A549 (cell line): ENCODE measurements around the gene BCL2.

Experiments used
- CHD2 ChIP-seq: fragments of 150-350 bp; IDR thresholded peaks from 2 replicates; pipeline ENCODE4 v1.6.1; 2014; ENCODE audit warnings: low read length; ENCODE audit not compliant: partially characterized antibody
- CTCF ChIP-seq: fragments of >200 bp; sonication (Bioruptor Twin); formaldehyde crosslinking; IDR thresholded peaks from 3 replicates; pipeline ENCODE4 v1.5.1; 2016
- EP300 ChIP-seq, 2 experiments: fragments of >200 bp; sonication (Bioruptor Twin); formaldehyde crosslinking; IDR thresholded peaks; 2 replicates in 1 of 2; 3 replicates in 1 of 2; pipeline ENCODE4 v1.6.1; 2016 to 2017
- HDAC2 ChIP-seq: fragments of 200-600 bp; sonication (generic); IDR thresholded peaks from 2 replicates; pipeline ENCODE4 v1.6.1; 2016
- JUN ChIP-seq, 2 experiments: fragments of >200 bp; sonication (Bioruptor Twin); formaldehyde crosslinking; IDR thresholded peaks; 2 replicates in 1 of 2; 3 replicates in 1 of 2; pipeline ENCODE4 v1.6.1; 2016 to 2017
- MAX ChIP-seq: IDR thresholded peaks from 2 replicates; pipeline ENCODE4 v1.6.1; 2012
- NPAS2 ChIP-seq: fragments of 250-450 bp; sonication (Bioruptor Pico); IDR thresholded peaks from 2 replicates; pipeline ENCODE4 v1.8.0; 2022; ENCODE audit warnings: mild to moderate bottlenecking, moderate library complexity, borderline replicate concordance
- POLR2A ChIP-seq: IDR thresholded peaks from 2 replicates; pipeline ENCODE4 v1.6.1; 2012; ENCODE audit warnings: mild to moderate bottlenecking, low read length
- POLR2AphosphoS2 ChIP-seq: conservative IDR thresholded peaks from 2 replicates; pipeline ENCODE4 v1.6.1; 2012; ENCODE audit warnings: low read length, improper control_type of control experiment, inconsistent platforms
- RAD21 ChIP-seq, 2 experiments: fragments of >200 bp in 1 of 2; sonication (Bioruptor Twin) in 1 of 2; formaldehyde crosslinking in 1 of 2; IDR thresholded peaks in 1 of 2; conservative IDR thresholded peaks in 1 of 2; 2 replicates in 1 of 2; 3 replicates in 1 of 2; pipeline ENCODE4 v1.6.1; 2012 to 2018; ENCODE audit warnings: inconsistent platforms in 1 of 2

- no peak for TF ChIP-seq POLR2A
- TF ChIP-seq POLR2AphosphoS2: no peak
- no peak for TF ChIP-seq CHD2
- TF ChIP-seq CTCF: no peak
- TF ChIP-seq RAD21 (conservative IDR thresholded peaks at IDR 0.05 in 1 of 2, IDR thresholded peaks at IDR 0.05 in 1 of 2): no peak
- TF ChIP-seq MAX: no peak
- TF ChIP-seq HDAC2: no peak
- TF ChIP-seq EP300 (IDR thresholded peaks at IDR 0.05): no peak
- TF ChIP-seq JUN (IDR thresholded peaks at IDR 0.05): no peak
- no peak for TF ChIP-seq NPAS2 (CRISPR knock-in tag)
Measured at GRCh38 chr18:63284827-63285733, 34.5 kb downstream of the BCL2 start.
